H1 (cell line): ENCODE data around the gene AAGAB. TPM values are rescaled to one million over a fixed set of nuclear protein-coding genes. Genes with fewer than 3 reads are reported as not detected.

Source experiments
- CTCF ChIA-PET: fragments of 300-600 bp; sonication (Branson Sonifier 250); formaldehyde crosslinking; loops from one replicate; lab custom pipeline; 2021; ENCODE audit not compliant: partially characterized antibody; lab: Charles Lee
- POLR2A ChIA-PET: fragments of 300-600 bp; sonication (Branson Sonifier 250); formaldehyde crosslinking; loops from one replicate; lab custom pipeline; 2021; ENCODE audit warnings: inconsistent platforms; ENCODE audit not compliant: partially characterized antibody; lab: Charles Lee
- DNase-seq, 2 experiments: peaks; one replicate each; pipeline versions ENCODE4 v3.0.0 to v3.0.0-alpha.2; 2010 to 2022; ENCODE audit warnings: low spot score in 2 of 2, low read depth in 1 of 2, mixed read lengths in 1 of 2
- FAIRE-seq: peaks from 2 replicates; lab custom pipeline; 2011; peaks lifted over from hg19 to GRCh38; lab: Jason Lieb, UNC
- H2AFZ ChIP-seq: 2 replicates; pipeline ENCODE4 v1.8.1; 2012; ENCODE audit warnings: low read length, inconsistent platforms
- H2AK5ac ChIP-seq: 2 replicates; pipeline ENCODE4 v1.6.1; 2013; ENCODE audit warnings: low read depth, low read length
- H2BK120ac ChIP-seq: replicated peaks from 2 replicates; pipeline ENCODE3; 2013; ENCODE audit warnings: low read depth, low read length, inconsistent platforms
- H2BK12ac ChIP-seq: 2 replicates; pipeline ENCODE4 v1.6.1; 2013; ENCODE audit warnings: low read depth, low read length
- H2BK15ac ChIP-seq: 2 replicates; pipeline ENCODE4 v1.6.1; 2013; ENCODE audit warnings: low read length
- H2BK20ac ChIP-seq: 2 replicates; pipeline ENCODE4 v1.6.1; 2013; ENCODE audit warnings: low read length
- H2BK5ac ChIP-seq: 2 replicates; pipeline ENCODE4 v1.6.1; 2013; ENCODE audit warnings: low read depth, low read length
- H3K14ac ChIP-seq: 2 replicates; pipeline ENCODE4 v1.6.1; 2013; ENCODE audit warnings: inconsistent platforms; ENCODE audit not compliant: insufficient read length
- H3K18ac ChIP-seq: 2 replicates; pipeline ENCODE4 v1.6.1; 2013; ENCODE audit warnings: low read length; ENCODE audit errors: extremely low read depth
- H3K23ac ChIP-seq: 2 replicates; pipeline ENCODE4 v1.6.1; 2013; ENCODE audit warnings: inconsistent platforms; ENCODE audit not compliant: insufficient read length
- H3K23me2 ChIP-seq: 2 replicates; pipeline ENCODE4 v1.6.1; 2013; ENCODE audit warnings: low read depth, low read length
- H3K27ac ChIP-seq: 2 replicates; pipeline ENCODE4 v1.6.1; 2011; ENCODE audit warnings: low read depth, low read length, inconsistent platforms
- H3K27me3 ChIP-seq, 4 experiments: replicated peaks in 1 of 4; 1 replicate in 1 of 4; 2 replicates in 3 of 4; pipeline versions ENCODE4 v1.6.1 to v1.8.1; 2011 to 2013; ENCODE audit warnings: low read length in 3 of 4, mild to moderate bottlenecking in 3 of 4, inconsistent platforms in 2 of 4, mixed read lengths in 2 of 4, moderate library complexity in 1 of 4; ENCODE audit not compliant: control insufficient read depth in 3 of 4, insufficient read depth in 3 of 4; ENCODE audit errors: extremely low read depth in 1 of 4
- H3K36me3 ChIP-seq, 4 experiments: 2 replicates each; pipeline versions ENCODE4 v1.6.1 to v1.8.1; 2011 to 2013; ENCODE audit warnings: mild to moderate bottlenecking in 4 of 4, low read length in 3 of 4, moderate library complexity in 2 of 4, control low read depth in 1 of 4, inconsistent platforms in 1 of 4; ENCODE audit not compliant: insufficient read depth in 4 of 4, control insufficient read depth in 2 of 4
- H3K4ac ChIP-seq: replicated peaks from 2 replicates; pipeline ENCODE3; 2013; ENCODE audit warnings: low read length, low read depth, mixed read lengths, inconsistent platforms; ENCODE audit not compliant: insufficient read length
- H3K4me1 ChIP-seq, 4 experiments: replicated peaks in 1 of 4; 1 replicate in 1 of 4; 2 replicates in 3 of 4; pipeline versions ENCODE4 v1.6.1 to v1.8.1; 2011 to 2013; ENCODE audit warnings: low read length in 3 of 4, inconsistent platforms in 2 of 4, mixed read lengths in 1 of 4; ENCODE audit not compliant: insufficient read depth in 4 of 4, control insufficient read depth in 3 of 4
- H3K4me2 ChIP-seq, 2 experiments: 2 replicates each; pipeline versions ENCODE4 v1.6.1 to v1.8.1; 2011 to 2013; ENCODE audit warnings: low read depth in 2 of 2, low read length in 2 of 2, control low read depth in 1 of 2, inconsistent platforms in 1 of 2, mild to moderate bottlenecking in 1 of 2; ENCODE audit not compliant: insufficient read depth in 1 of 2
- H3K4me3 ChIP-seq, 4 experiments: fragments of 200-600, 300-600 bp in 1 of 4; sonication (generic), shearing (Covaris generic), sonication (Bioruptor Twin) in 1 of 4; 2 replicates each; pipeline versions ENCODE4 v1.5.1 to v1.8.1; 2011 to 2016; ENCODE audit warnings: low read length in 4 of 4, low read depth in 3 of 4, control low read depth in 2 of 4, inconsistent platforms in 2 of 4, mild to moderate bottlenecking in 2 of 4, mixed read lengths in 1 of 4, moderate library complexity in 1 of 4; ENCODE audit not compliant: insufficient read depth in 2 of 4; ENCODE audit errors: extremely low read depth in 1 of 4
- H3K56ac ChIP-seq: replicated peaks from 2 replicates; pipeline ENCODE3; 2013; ENCODE audit warnings: low read depth, mild to moderate bottlenecking, mixed read lengths, low read length, inconsistent platforms; ENCODE audit not compliant: insufficient read length
- H3K79me1 ChIP-seq: 2 replicates; pipeline ENCODE4 v1.6.1; 2013; ENCODE audit warnings: low read depth, low read length, control low read depth
- H3K79me2 ChIP-seq, 2 experiments: 2 replicates each; pipeline versions ENCODE4 v1.6.1 to v1.8.1; 2012 to 2013; ENCODE audit warnings: low read length in 2 of 2, mild to moderate bottlenecking in 2 of 2, inconsistent platforms in 1 of 2; ENCODE audit not compliant: insufficient read depth in 2 of 2, control insufficient read depth in 1 of 2
- H3K9ac ChIP-seq, 4 experiments: replicated peaks in 1 of 4; 1 replicate in 1 of 4; 2 replicates in 3 of 4; pipeline versions ENCODE4 v1.6.1 to v1.8.1; 2011 to 2013; ENCODE audit warnings: low read depth in 3 of 4, low read length in 3 of 4, control low read depth in 2 of 4, mild to moderate bottlenecking in 2 of 4, moderate library complexity in 2 of 4, inconsistent platforms in 1 of 4; ENCODE audit errors: extremely low read depth in 1 of 4
- H3K9me3 ChIP-seq, 2 experiments: 2 replicates each; pipeline versions ENCODE4 v1.6.1 to v1.8.1; 2012 to 2013; ENCODE audit warnings: mild to moderate bottlenecking in 2 of 2, moderate library complexity in 2 of 2, control low read depth in 1 of 2, inconsistent platforms in 1 of 2, low read depth in 1 of 2, low read length in 1 of 2, mixed read lengths in 1 of 2; ENCODE audit not compliant: insufficient read depth in 2 of 2
- H4K20me1 ChIP-seq, 2 experiments: replicated peaks in 1 of 2; 2 replicates each; pipeline versions ENCODE3 to v1.8.1; 2011 to 2013; ENCODE audit warnings: inconsistent platforms in 2 of 2, low read length in 2 of 2, mild to moderate bottlenecking in 1 of 2; ENCODE audit not compliant: insufficient read depth in 2 of 2, control insufficient read depth in 1 of 2
- H4K5ac ChIP-seq: 2 replicates; pipeline ENCODE4 v1.6.1; 2013; ENCODE audit warnings: low read length, low read depth, mixed read lengths, inconsistent platforms; ENCODE audit not compliant: insufficient read length
- H4K8ac ChIP-seq: 2 replicates; pipeline ENCODE4 v1.8.0; 2013; ENCODE audit warnings: mild to moderate bottlenecking, moderate library complexity, low read length, inconsistent platforms; ENCODE audit not compliant: insufficient read depth; ENCODE audit errors: extremely low read depth
- H4K91ac ChIP-seq: replicated peaks from 2 replicates; pipeline ENCODE3; 2013; ENCODE audit warnings: low read length, mixed read lengths, inconsistent platforms; ENCODE audit not compliant: insufficient read length
- WGBS, 2 experiments: shearing (Covaris generic) in 1 of 2; methylation state at CpG; one replicate each; pipeline versions ENCODE4 v1.1.6 to v1.1.7; 2013 to 2015; ENCODE audit warnings: low lambda C conversion rate in 2 of 2, mixed read lengths in 2 of 2, inconsistent platforms in 1 of 2, low coverage in 1 of 2, missing lambda C conversion rate in 1 of 2; ENCODE audit not compliant: insufficient replicate concordance in 2 of 2, insufficient coverage in 1 of 2, insufficient read length in 1 of 2; ENCODE audit errors: extremely low coverage in 1 of 2, missing lambda C conversion rate in 1 of 2; 5-methylcytosine and 5-hydroxymethylcytosine counted together
- polyA plus RNA-seq, 7 experiments: library from polyadenylated mRNA; depleted of rRNA in 3 of 7; stranded (reverse) in 5 of 7; unstranded in 2 of 7; fragments of >200 nt in 5 of 7; fragments of 200-250 nt in 2 of 7; gene quantifications; 1 replicate in 5 of 7; 2 replicates in 1 of 7; 4 replicates in 1 of 7; pipeline versions ENCODE4 v1.2.1 to v1.2.3, GENCODE V29; 2011 to 2013; ENCODE audit warnings: missing spikeins in 2 of 7, mixed read lengths in 2 of 7
- total RNA-seq: library from RNA; stranded (reverse); fragmentation: NEBNext Ultra II Directional; extraction: Animal tissue kit (Norgen Biotek cat#: 25700); gene quantifications from 2 replicates; pipeline ENCODE4 v1.2.1, GENCODE V29; 2021

AAGAB gene
- total and polyA plus RNA-seq, 2 of the 8 experiments (the other 6 are each of a cell fraction or from before 2014, with no cell fraction given), result 20.1 to 45.9 TPM

- Histone ChIP-seq H4K20me1 (no peaks in the 10 kb centered on the region), H4K8ac (no peak overlapping the region), H2AK5ac (no peak overlapping the region), H3K79me1 (no peaks in the 10 kb centered on the region), H3K56ac (no peak overlapping the region), H2BK12ac (no peak overlapping the region), H2BK15ac (no peak overlapping the region), H4K5ac (no peak overlapping the region), H3K18ac (no peak overlapping the region), H4K91ac (no peak overlapping the region), H3K4me1 (no peaks in the 10 kb centered on the region), H3K4ac (no peak overlapping the region), H2AFZ (no peak overlapping the region), H2BK5ac (no peak overlapping the region), H3K4me3 (no peak overlapping the region), H3K14ac (no peak overlapping the region), H2BK20ac (no peak overlapping the region), H2BK120ac (no peak overlapping the region), H3K36me3 (peaks cover 3 to 16% (median 7%) of the 10 kb centered on the region in 4 experiments; a peak in 4 of 8 replicates), H3K9ac (no peak overlapping the region), H3K23ac (no peak overlapping the region), H3K23me2 (no peaks in the 10 kb centered on the region), H3K27me3 (no peaks in the 10 kb centered on the region), H3K9me3 (no peaks in the 10 kb centered on the region), H3K27ac (no peak overlapping the region), H3K79me2 (peaks cover 0 to 6% of the 10 kb centered on the region in 2 experiments; a peak in 1 of 4 replicates), H3K4me2 (no peak overlapping the region)
- DNase-seq (no peak), FAIRE-seq (no peak)
- POLR2A ChIA-PET, result no interaction called here
- CTCF ChIA-PET, result interaction anchor here (0.6 kb wide), 1 partner anchor 296 kb away, joined by 4 read pairs; no protein-coding TSS in a partner anchor
- WGBS, 2 experiments, result 95% methylated on average over 3 of the region's 3 CpGs; no CpG with 5 or more reads in 1 of the 2 experiments
Observed at GRCh38 chr15:67232591-67232990, 21.9 kb downstream of the AAGAB start.
